ENCODE data around the gene S100A7.
"Not testable (repeated sequence)": the region's sequence is repeated elsewhere in the genome, so short reads cannot be mapped to it uniquely, and the experiment has no call there.

Gene S100A7

DNA sequence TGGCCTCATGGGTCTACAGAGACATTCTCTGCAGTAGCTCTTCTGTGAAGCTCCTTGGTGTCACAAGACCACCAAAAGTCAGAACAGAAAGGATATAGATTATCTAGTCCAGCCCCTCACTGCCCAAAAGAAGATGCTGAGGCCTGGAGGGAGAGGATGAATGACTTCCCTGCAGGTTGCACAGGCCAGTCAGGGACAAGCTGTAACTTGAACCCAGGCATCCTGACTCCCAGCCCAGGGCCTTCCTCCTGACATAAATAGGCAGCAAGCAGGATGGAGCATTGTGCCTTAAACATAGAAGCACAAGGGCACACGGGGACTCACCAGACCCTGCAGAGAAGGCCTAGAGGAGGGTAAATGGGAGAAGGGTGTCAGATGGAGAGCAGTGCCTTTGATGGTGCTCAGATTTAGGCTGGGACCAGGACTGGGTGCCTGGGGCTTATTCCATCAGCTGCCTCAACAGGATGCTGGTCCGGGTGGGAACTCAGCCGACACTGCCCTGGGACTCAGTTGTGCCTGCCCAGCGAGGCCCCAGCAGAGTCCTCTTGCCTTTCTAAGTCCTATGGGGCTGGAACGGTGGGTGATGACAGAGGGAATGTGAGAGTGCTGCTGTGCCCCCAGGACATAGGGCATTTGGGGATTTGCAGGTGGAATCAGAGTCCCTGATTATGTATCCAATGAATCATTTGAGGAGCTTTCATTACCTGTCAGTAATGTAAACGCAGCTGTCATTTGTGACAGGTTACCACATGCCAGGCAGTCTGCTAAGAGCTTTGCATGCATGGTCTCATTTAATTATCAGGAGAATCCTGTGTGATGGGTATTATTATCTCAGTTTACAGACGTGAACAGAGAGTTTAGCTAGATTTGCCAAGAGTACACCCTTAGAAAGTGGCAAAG, 30.9 kb downstream of the S100A7 start:
- DNase-seq, result no peak

DNA sequence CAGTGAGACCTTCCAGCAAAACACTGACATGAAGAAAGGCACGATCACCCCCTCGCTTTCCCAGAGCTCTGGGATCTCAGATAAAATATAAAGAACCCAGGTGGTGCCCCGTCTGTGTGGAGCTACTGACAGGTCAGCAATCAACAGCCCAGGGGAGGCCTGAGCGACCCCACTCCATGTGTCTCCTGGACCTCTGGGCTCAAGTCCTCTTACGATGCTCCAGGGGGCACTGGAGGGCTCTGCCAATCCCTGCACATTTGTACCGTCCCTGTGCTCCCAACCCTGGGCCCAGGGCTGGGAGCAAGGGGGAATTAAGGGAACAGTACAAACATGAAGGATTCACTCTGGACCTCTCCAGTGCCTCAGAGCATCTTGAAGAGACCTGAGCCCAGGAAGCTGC, 31.7 kb downstream of the S100A7 start:
- DNase-seq, result no peak

DNA sequence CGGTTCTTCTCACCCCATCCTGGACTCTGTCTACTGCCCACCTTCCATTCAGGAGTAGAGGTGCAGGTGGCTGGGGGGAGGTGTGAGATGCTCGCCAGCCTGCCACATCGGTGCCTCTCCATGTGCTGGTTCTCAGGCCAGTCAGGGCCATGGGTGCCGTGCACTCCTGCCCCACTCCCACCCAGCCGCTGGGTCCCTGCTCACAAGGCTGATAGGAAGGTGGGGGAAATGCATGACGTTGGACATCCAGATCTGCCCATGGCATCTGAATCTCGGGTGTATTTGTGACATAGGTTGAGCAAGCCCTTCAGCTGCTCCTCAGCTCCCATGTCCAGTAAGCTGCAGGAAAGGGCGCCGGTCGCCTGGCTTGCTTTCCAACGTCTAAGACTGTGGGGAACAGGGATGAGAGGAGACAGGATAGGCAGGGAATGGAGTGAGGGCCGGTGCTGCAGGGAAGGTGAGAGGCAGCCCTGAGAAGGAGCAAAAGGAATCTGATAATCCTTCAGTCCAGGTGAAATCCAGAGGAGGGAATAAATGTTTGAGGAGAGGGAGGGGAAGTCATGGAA, 32.3 kb downstream of the S100A7 start:
- no peak for DNase-seq

DNA sequence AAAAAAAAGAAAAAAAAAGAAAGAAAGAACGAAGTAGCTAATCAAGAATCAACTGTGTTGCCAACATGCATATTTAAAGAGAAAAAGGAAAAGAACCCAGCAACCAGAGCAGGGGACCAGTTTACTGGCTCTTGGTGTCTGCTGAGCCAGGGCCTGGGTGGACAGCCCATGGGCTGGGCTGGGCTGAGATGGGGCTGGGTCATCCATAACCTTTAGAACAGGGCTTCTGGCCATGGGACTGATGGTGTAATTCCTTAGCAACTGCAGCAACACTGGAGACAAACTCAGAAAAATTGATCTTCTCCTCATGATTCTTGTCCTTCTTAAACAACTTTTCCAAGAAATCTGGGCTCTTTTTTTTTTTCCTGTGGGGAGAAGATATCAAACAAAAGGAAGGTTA, 33.6 kb downstream of the S100A7 start:
- DNase-seq, result no peak

DNA sequence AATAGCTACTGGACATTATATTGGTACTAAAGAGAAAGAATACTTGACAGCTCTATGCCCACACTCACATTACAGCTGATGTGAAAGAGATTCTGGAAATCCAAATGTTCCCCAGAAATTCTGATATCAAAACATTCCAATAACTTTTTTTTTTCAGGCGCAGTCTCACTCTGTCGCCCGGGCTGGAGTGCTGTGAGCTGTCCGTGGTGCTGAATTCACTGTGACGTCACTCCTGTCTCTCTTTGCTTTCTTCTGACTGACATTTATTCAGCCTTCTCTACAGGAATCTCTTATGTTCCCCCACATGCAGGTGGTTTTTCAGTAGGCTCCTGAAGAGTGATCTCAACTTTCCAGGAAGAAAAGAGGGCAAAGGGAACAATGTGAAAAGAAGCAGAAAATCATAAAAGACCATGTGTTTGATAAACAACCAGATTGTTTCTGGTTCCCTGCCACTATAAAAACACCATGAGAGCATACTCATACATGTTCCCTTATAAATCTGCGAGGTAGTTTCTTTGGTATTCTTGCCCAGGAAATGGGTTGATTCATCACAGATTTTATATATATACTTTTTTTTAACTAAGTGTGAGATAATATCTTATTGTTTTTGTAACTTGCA, 37.9 kb downstream of the S100A7 start:
- peak; percentile 58 for DNase-seq

DNA sequence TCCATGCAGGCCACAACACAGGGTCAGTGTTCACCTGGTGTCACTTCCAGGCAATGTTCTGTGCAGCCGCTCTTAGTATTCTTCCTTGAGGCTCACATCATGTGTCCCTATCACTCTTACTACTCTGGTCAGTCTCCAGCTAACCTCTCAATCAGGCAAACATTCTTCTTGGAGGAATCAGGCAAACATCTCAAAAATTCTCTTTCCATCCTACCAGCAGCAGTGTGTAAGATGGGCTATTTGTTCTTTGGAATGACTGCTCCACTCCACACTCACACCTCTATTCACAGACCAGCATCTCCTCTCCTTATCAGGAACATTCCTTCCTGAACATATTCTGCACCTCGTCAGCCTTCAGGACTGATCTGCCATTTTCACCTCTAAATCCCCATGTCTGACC, 40.1 kb downstream of the S100A7 start:
- no peak for DNase-seq

DNA sequence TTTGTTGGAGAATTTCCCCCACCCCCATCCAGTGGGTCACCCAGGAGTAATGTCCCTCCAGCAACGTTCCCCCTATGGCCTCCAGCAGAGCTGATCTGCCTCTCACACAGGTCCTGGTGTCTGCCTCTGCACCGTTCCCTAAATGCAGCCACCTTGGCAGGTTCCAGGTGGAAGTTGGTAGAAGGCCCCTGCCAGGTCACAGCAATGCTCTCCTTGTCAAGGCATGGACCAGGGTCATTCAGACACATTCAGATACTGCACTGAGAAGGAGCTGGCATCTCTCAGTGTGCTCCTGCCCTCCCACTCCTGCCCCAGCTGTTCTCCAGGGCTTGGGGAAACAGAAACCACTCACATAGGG, 41.0 kb downstream of the S100A7 start:
- DNase-seq, result not testable (repeated sequence)

DNA sequence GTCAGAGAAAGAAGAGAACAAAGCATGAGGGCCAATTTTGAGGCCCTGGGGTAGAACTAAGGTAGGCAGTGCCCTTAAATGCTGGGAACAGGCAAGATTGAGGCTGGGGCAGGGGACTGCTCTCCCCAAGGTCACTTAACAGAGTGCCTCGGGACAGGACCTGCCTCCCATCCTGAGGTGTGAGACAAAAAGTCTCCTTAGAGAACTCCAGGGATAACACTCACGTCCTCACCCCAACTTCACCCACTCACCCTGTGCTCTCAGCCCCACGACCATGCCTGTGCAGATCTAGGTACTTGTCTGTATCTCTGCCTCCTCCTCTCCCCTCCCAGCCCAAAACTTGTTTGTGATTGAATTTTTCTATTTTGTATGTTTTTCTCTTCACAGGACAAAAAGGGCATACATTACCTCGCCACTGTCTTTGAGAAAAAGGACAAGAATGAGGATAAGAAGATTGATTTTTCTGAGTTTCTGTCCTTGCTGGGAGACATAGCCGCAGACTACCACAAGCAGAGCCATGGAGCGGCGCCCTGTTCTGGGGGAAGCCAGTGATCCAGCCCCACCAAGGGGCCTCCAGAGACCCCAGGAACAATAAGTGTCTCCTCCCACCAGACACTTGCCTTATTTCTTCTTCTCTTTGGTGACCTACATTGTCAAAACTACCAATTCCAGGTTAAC, 41.6 kb downstream of the S100A7 start:
- DNase-seq, result not testable (repeated sequence)

DNA sequence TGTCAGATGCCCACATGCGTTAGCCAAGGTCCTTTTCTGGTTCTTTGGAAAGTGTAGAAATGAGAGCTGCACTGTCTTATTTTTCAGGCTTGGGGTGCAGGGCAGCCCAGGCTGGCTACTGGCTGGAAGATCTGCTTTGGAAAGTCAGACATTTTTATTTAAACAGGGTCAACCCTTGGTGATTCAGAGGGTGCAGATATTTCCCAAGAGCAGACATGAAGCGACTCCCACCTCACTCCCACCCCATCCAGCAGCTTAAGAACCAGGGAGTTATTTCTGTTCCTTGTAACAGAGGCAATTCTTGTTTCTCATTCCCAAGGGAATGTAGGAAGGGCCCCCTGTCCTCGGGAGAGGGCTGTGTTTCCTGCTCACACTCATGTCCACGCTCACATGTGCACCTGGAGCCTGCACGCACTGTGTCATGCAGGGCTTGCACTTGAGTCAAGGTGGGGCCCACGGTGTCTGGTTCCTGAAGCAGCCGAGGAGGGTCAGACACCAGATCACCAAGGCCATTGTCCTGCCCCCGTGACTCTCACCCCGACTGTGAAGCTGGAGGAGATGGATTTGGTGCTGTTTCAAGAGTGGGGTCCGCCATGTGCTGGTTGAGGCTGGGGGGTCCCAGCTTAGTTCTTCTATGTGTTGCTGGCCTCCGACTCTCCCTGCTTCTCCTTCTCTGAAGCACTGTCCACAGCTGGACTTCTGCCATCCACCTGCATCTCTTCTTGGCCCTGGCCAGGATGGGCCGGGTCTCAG, 43.1 kb downstream of the S100A7 start:
- DNase-seq, result no peak

DNA sequence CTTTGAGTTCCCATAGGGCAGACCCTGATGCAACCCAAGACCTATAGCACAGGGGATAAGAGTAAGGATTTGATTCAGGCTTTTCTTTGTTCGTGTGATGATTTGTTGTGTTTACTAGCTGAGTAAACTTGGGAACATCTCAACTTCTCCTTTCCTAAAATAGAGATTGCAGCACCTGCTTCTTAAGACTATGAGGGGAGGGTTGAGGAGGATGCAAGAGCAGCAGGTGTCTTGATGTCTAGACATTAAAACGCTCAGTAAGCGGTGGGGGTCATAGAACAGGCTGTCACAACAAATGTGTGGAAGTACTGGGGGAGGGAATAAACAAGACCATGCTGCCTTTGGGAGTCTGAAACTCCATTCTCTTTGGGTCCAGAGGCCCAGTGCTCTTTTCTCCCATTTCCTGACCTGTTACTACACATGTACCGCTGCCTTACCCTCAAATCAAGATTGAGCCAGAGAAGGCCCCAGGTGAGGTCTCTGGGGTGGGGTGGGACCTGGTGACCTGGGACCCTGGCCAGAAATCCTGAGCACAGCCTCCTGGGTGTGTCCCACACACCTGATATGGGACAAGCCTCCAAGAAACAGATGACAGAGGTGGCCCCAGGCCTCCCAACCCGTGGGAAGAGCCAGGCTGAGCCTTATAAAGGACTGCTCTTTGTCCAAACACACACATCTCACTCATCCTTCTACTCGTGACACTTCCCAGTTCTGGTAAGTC, 44.4 kb downstream of the S100A7 start, which contains the start of gene S100A7A:
TSS of gene S100A7A (plus strand) at position 671 of the 721 bp plus-strand sequence. CDS start 1,563 bp downstream, outside the sequence.
- DNase-seq, result no peak

DNA sequence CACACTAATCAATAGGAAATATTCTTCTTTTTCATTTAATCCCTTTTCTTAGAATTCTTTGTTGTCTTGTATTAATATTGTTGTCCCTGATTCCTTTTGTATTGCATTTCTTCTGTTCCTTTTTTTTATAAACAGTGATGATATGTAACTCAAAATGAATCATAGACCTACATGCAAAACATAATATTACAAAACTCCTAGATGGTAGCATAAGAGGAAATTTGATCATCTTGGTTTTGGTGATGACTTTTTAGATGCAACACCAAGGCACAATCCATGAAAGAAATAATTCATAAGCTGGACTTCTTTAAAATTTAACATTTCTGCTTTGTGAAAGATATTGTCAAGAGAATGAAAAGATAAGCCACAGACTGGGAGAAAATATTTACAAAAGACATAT, 46.5 kb downstream of the S100A7 start:
- not testable (repeated sequence) for DNase-seq

All from CD4-positive, alpha-beta T cell treated with Interleukin-17A for 1 hour (primary cell).